ENCODE measurements around the gene TXNDC16. TPM values are rescaled to one million over a fixed set of nuclear protein-coding genes. Genes with fewer than 3 reads are reported as not detected.

Gene TXNDC16
- total and polyA plus RNA-seq, 4 donors, result 1.5 to 22.1 (median 3.4) TPM

GRCh38 chr14:52443506-52443905 lies 108.8 kb downstream of the TXNDC16 start:
- H3K4me1 ChIP-seq (ENCODE audit: control insufficient read depth in 5 of 5, insufficient read depth in 5 of 5, low read length in 5 of 5), result no peaks in the 10 kb centered on the region
- no peak overlapping the region for H3K27ac ChIP-seq (ENCODE audit: low read depth in 1 of 2, low read length in 1 of 2)
- H3K36me3 ChIP-seq (ENCODE audit: control insufficient read depth in 4 of 4, insufficient read depth in 4 of 4, low read length in 4 of 4), result peaks cover 4 to 7% (median 4%) of the 10 kb centered on the region in 4 donors
- ATAC-seq (ENCODE audit: insufficient read depth, low FRiP score), result no peak
- no peaks in the 10 kb centered on the region for H3K27me3 ChIP-seq (ENCODE audit: control insufficient read depth in 3 of 3, insufficient read depth in 3 of 3, low read length in 2 of 3)
- H3K9ac ChIP-seq (ENCODE audit: insufficient read depth in 1 of 2, low read length in 2 of 2), result no peak overlapping the region
- H3K4me3 ChIP-seq, result no peak overlapping the region
- no peak for DNase-seq
- no peaks in the 10 kb centered on the region for H3K9me3 ChIP-seq (ENCODE audit: control insufficient read depth in 4 of 4, insufficient read depth in 3 of 4, low read length in 3 of 4)
- no peak for TF ChIP-seq CTCF (IDR thresholded peaks at IDR 0.05; ENCODE audit: control extremely low read depth, extremely low read depth)

- peaks cover 4 to 7% (median 5%) of the 10 kb centered on the region in 4 donors for H3K36me3 ChIP-seq (ENCODE audit: control insufficient read depth in 4 of 4, insufficient read depth in 4 of 4, low read length in 4 of 4)
- no peak for TF ChIP-seq CTCF (IDR thresholded peaks at IDR 0.05; ENCODE audit: control extremely low read depth, extremely low read depth)
- no peaks in the 10 kb centered on the region for H3K9me3 ChIP-seq (ENCODE audit: control insufficient read depth in 4 of 4, insufficient read depth in 3 of 4, low read length in 3 of 4)
- 94 to 96% methylated on average over 1 of the region's 1 CpG for WGBS, 2 donors
- no peak for DNase-seq
- no peak overlapping the region for H3K4me3 ChIP-seq
- no peak overlapping the region for H3K9ac ChIP-seq (ENCODE audit: insufficient read depth in 1 of 2, low read length in 2 of 2)
- no peaks in the 10 kb centered on the region for H3K27me3 ChIP-seq (ENCODE audit: control insufficient read depth in 3 of 3, insufficient read depth in 3 of 3, low read length in 2 of 3)
- no peaks in the 10 kb centered on the region for H3K4me1 ChIP-seq (ENCODE audit: control insufficient read depth in 5 of 5, insufficient read depth in 5 of 5, low read length in 5 of 5)
- ATAC-seq (ENCODE audit: insufficient read depth, low FRiP score), result no peak
- no peak overlapping the region for H3K27ac ChIP-seq (ENCODE audit: low read depth in 1 of 2, low read length in 1 of 2)
Observed at GRCh38 chr14:52442602-52443001, 109.7 kb downstream of the TXNDC16 start.

GRCh38 chr14:52442166-52442565 lies 110.1 kb downstream of the TXNDC16 start:
- WGBS, 2 donors, result 64 to 86% methylated on average over 4 of the region's 4 CpGs
- H3K27me3 ChIP-seq (ENCODE audit: control insufficient read depth in 3 of 3, insufficient read depth in 3 of 3, low read length in 2 of 3), result no peaks in the 10 kb centered on the region
- H3K9me3 ChIP-seq (ENCODE audit: control insufficient read depth in 4 of 4, insufficient read depth in 3 of 4, low read length in 3 of 4), result no peaks in the 10 kb centered on the region
- peaks cover 4 to 7% (median 5%) of the 10 kb centered on the region in 4 donors for H3K36me3 ChIP-seq (ENCODE audit: control insufficient read depth in 4 of 4, insufficient read depth in 4 of 4, low read length in 4 of 4)
- no peaks in the 10 kb centered on the region for H3K4me1 ChIP-seq (ENCODE audit: control insufficient read depth in 5 of 5, insufficient read depth in 5 of 5, low read length in 5 of 5)
- H3K27ac ChIP-seq (ENCODE audit: low read depth in 1 of 2, low read length in 1 of 2), result no peak overlapping the region
- no peak for TF ChIP-seq CTCF (IDR thresholded peaks at IDR 0.05; ENCODE audit: control extremely low read depth, extremely low read depth)
- DNase-seq (no peak), ATAC-seq (ENCODE audit: insufficient read depth, low FRiP score) (no peak)
- H3K9ac ChIP-seq (ENCODE audit: insufficient read depth in 1 of 2, low read length in 2 of 2), result no peak overlapping the region
- no peak overlapping the region for H3K4me3 ChIP-seq

- Histone ChIP-seq H3K36me3 (ENCODE audit: control insufficient read depth in 4 of 4, insufficient read depth in 4 of 4, low read length in 4 of 4) (peaks cover 0 to 6% (median 3%) of the 10 kb centered on the region in 4 donors), H3K4me3 (no peak overlapping the region), H3K27me3 (ENCODE audit: control insufficient read depth in 3 of 3, insufficient read depth in 3 of 3, low read length in 2 of 3) (no peaks in the 10 kb centered on the region), H3K27ac (ENCODE audit: low read depth in 1 of 2, low read length in 1 of 2) (no peak overlapping the region), H3K4me1 (ENCODE audit: control insufficient read depth in 5 of 5, insufficient read depth in 5 of 5, low read length in 5 of 5) (no peaks in the 10 kb centered on the region), H3K9me3 (ENCODE audit: control insufficient read depth in 4 of 4, insufficient read depth in 3 of 4, low read length in 3 of 4) (no peaks in the 10 kb centered on the region), H3K9ac (ENCODE audit: insufficient read depth in 1 of 2, low read length in 2 of 2) (no peak overlapping the region)
- 97 to 99% methylated on average over 4 of the region's 4 CpGs for WGBS, 2 donors
- no peak for TF ChIP-seq CTCF (IDR thresholded peaks at IDR 0.05; ENCODE audit: control extremely low read depth, extremely low read depth)
- no peak for ATAC-seq (ENCODE audit: insufficient read depth, low FRiP score)
- DNase-seq, result no peak
Observed at GRCh38 chr14:52439476-52439875, 112.8 kb downstream of the TXNDC16 start.

Measured in lung (tissue), 12 donors.